Measurements from ENCODE around the gene TGDS. TPM values are rescaled to one million over a fixed set of nuclear protein-coding genes. Genes with fewer than 3 reads are reported as not detected.

TGDS gene
- total and polyA plus RNA-seq, 8 donors = 2.1 to 8.4 (median 5.3) TPM

DNA sequence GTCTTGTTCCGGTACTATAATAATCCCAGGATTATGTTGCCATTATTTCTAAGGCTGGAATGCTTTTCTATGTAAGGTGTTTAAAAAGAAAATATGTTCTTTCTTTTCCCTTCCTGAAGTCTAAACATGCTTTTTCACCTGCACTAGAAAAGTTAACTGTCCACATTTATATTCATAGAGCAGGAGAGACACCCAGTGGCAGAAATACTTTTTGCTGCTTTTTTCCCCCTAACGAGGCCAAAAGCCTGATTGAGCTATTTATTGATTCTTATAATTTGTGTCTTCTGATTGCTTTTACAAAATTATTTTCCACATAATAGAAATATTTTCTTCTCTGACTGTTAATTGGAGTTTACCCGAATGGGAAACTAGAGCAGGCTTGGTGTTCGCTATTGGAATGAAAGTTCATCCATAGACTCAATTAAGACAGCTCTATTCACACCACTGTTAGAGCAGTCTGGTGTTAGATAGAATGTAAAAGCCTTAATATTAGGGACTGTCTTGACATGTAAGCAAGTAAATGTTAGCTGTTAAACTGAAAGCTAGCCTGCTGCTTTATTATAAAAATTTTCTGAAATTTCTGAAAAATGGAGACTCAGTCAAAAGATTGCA lies 21.5 kb upstream of the TGDS start:
- no peaks in the 10 kb centered on the region for H3K4me1 ChIP-seq
- no peaks in the 10 kb centered on the region for H3K9me3 ChIP-seq
- H3K4me3 ChIP-seq = no peak overlapping the region
- no peaks in the 10 kb centered on the region for H3K27me3 ChIP-seq
- 46 to 55% methylated on average over 4 of the region's 4 CpGs for WGBS, 2 donors
- peaks cover 0 to 5% (median 0%) of the 10 kb centered on the region in 3 donors for H3K36me3 ChIP-seq
- DNase-seq = no peak
- intact Hi-C loops (cut with DNase I) = loop anchor here in 2 of 3 donors (5.0 to 10.0 kb wide), 2 partner anchors 183 to 185 kb away; no protein-coding TSS in a partner anchor
- peak; percentile 89 for FAIRE-seq
- TF ChIP-seq, protein P1, sequence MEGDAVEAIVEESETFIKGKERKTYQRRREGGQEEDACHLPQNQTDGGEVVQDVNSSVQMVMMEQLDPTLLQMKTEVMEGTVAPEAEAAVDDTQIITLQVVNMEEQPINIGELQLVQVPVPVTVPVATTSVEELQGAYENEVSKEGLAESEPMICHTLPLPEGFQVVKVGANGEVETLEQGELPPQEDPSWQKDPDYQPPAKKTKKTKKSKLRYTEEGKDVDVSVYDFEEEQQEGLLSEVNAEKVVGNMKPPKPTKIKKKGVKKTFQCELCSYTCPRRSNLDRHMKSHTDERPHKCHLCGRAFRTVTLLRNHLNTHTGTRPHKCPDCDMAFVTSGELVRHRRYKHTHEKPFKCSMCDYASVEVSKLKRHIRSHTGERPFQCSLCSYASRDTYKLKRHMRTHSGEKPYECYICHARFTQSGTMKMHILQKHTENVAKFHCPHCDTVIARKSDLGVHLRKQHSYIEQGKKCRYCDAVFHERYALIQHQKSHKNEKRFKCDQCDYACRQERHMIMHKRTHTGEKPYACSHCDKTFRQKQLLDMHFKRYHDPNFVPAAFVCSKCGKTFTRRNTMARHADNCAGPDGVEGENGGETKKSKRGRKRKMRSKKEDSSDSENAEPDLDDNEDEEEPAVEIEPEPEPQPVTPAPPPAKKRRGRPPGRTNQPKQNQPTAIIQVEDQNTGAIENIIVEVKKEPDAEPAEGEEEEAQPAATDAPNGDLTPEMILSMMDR (IDR thresholded peaks at IDR 0.05) = peak; percentile 8 to 48 (median 38)
- ATAC-seq = peak; percentile 71 to 88 (median 86)
- H3K27ac ChIP-seq = no peak overlapping the region

GRCh38 chr13:94613051-94613450 lies 17.1 kb upstream of the TGDS start:
- Histone ChIP-seq H3K9me3 (no peaks in the 10 kb centered on the region), H3K4me1 (no peaks in the 10 kb centered on the region), H3K36me3 (peaks cover 0 to 3% (median 0%) of the 10 kb centered on the region in 3 donors), H3K27me3 (no peaks in the 10 kb centered on the region), H3K27ac (no peak overlapping the region), H3K4me3 (no peak overlapping the region)
- TF ChIP-seq, protein P1 (IDR thresholded peaks at IDR 0.05) = no peak
- no peak for DNase-seq
- intact Hi-C loops (cut with DNase I) = loop anchor here in 1 of 3 donors (10.0 kb wide), 1 partner anchor 178 kb away; no protein-coding TSS in a partner anchor
- no peak for ATAC-seq
- FAIRE-seq = no peak

DNA sequence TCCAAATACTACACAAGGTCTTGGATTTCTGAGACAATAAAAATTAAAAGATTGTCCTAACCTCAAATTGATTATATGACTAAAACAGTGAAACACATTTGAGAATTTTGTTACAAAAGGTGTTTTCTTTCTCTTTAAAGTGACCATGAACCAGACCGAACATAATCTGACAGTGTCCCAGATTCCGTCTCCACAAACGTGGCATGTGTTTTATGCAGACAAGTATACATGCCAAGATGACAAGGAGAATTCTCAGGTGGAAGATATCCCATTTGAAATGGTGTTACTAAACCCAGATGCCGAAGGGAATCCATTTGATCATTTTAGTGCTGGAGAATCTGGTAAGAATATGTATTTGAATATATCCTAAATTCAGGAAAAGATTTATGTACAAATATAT lies 16.1 kb upstream of the TGDS start:
- Histone ChIP-seq H3K27ac (no peak overlapping the region), H3K4me1 (no peaks in the 10 kb centered on the region), H3K27me3 (no peaks in the 10 kb centered on the region), H3K36me3 (peaks cover 0 to 3% (median 0%) of the 10 kb centered on the region in 3 donors), H3K9me3 (no peaks in the 10 kb centered on the region), H3K4me3 (no peak overlapping the region)
- WGBS, 2 donors = 50 to 52% methylated on average over 4 of the region's 4 CpGs
- DNase-seq = no peak
- no peak for ATAC-seq
- TF ChIP-seq, protein P1 (IDR thresholded peaks at IDR 0.05) = no peak
- intact Hi-C loops (cut with DNase I) = loop anchor here in 1 of 3 donors (10.0 kb wide), 1 partner anchor 177 kb away; no protein-coding TSS in a partner anchor
- no peak for FAIRE-seq

GRCh38 chr13:94610475-94610874 lies 14.5 kb upstream of the TGDS start:
- Histone ChIP-seq H3K4me1 (no peaks in the 10 kb centered on the region), H3K9me3 (no peaks in the 10 kb centered on the region), H3K27me3 (no peaks in the 10 kb centered on the region), H3K27ac (no peak overlapping the region), H3K4me3 (no peak overlapping the region), H3K36me3 (peaks cover 0 to 3% (median 0%) of the 10 kb centered on the region in 3 donors)
- TF ChIP-seq, protein P1 (IDR thresholded peaks at IDR 0.05) = no peak
- 90 to 95% methylated on average over 5 of the region's 5 CpGs for whole genome bisulfite sequencing, 2 donors
- DNase-seq (no peak), ATAC-seq (no peak), FAIRE-seq (no peak)
- intact Hi-C loops (cut with DNase I) = loop anchor here in 1 of 3 donors (10.0 kb wide), 1 partner anchor 176 kb away; no protein-coding TSS in a partner anchor

DNA sequence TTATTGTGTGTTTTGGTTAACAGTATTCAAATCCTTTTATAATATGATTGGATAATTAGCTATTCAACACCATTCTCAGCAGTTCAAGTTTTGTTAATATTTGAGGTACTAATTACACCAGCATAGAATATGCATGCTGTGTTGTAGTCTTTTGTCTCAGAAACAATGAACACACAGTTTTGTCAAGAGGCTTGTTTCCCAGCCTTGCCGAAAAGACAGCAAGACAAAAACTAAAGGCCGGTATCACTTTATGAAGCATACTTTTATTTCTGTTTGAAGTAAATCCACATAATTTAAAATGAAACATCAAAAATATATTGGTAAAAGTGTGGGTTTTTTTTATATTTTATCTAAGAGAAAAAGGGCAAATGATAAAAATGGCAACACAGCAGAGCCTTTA lies 13.2 kb upstream of the TGDS start:
- no peak for ATAC-seq
- Histone ChIP-seq H3K27me3 (no peaks in the 10 kb centered on the region), H3K9me3 (no peaks in the 10 kb centered on the region), H3K4me3 (no peak overlapping the region), H3K27ac (no peak overlapping the region), H3K36me3 (peaks cover 0 to 3% (median 0%) of the 10 kb centered on the region in 3 donors), H3K4me1 (no peaks in the 10 kb centered on the region)
- FAIRE-seq = no peak
- TF ChIP-seq, protein P1 (IDR thresholded peaks at IDR 0.05) = no peak
- intact Hi-C loops (cut with DNase I) = no loop called here
- DNase-seq = no peak
- 92 to 96% methylated on average over 2 of the region's 2 CpGs for WGBS, 2 donors

All from pancreas (tissue), 10 donors.